ENCODE data around the gene DNAJA4.

DNAJA4 gene

DNA sequence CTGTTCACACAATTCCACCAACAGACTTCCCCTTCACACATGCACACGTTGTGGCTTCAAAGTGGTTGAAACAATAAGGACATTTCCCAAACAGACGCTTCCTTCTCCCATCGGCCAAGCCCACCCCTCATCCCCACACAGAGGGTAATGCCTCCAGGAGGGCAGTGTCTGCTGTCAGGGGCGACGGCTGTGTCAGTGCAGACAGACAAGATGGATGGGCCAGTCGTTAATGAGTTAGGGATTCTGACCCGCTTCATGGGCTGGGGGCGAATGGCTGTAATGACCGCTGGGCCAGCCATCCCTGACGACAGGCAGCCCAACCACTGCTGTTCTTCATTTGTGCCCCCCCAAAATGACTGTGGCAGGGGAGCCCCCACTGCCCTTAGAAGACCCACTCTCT lies 55.2 kb downstream of the DNAJA4 start:
- Histone ChIP-seq H4K20me1 (ENCODE audit: insufficient read depth, low read length) (no peaks in the 10 kb centered on the region), H3K27ac (ENCODE audit: low read depth, low read length, poor library complexity, severe bottlenecking) (no peak overlapping the region), H3K9ac (ENCODE audit: low read length) (no peak overlapping the region), H3K27me3 (ENCODE audit: insufficient read depth, low read length) (no peaks in the 10 kb centered on the region), H3K4me3 (ENCODE audit: low read depth, low read length, poor library complexity, severe bottlenecking) (no peak overlapping the region), H3F3A (ENCODE audit: insufficient read depth, low read length) (no peaks in the 10 kb centered on the region), H3K36me3 (ENCODE audit: insufficient read depth, low read length) (no peaks in the 10 kb centered on the region), H3K4me2 (ENCODE audit: low read length) (no peak overlapping the region), H3K79me2 (ENCODE audit: insufficient read depth, low read length) (no peaks in the 10 kb centered on the region), H3K9me3 (ENCODE audit: low read length) (no peaks in the 10 kb centered on the region), H2AFZ (ENCODE audit: low read length) (no peak overlapping the region), H3K4me1 (ENCODE audit: insufficient read depth, low read length, severe bottlenecking) (no peaks in the 10 kb centered on the region), H3K9me2 (ENCODE audit: low read depth, low read length) (no peaks in the 10 kb centered on the region)
- no peak for TF ChIP-seq EZH2 (IDR thresholded peaks at IDR 0.05; ENCODE audit: borderline replicate concordance, low read length)
- TF ChIP-seq, protein P1, sequence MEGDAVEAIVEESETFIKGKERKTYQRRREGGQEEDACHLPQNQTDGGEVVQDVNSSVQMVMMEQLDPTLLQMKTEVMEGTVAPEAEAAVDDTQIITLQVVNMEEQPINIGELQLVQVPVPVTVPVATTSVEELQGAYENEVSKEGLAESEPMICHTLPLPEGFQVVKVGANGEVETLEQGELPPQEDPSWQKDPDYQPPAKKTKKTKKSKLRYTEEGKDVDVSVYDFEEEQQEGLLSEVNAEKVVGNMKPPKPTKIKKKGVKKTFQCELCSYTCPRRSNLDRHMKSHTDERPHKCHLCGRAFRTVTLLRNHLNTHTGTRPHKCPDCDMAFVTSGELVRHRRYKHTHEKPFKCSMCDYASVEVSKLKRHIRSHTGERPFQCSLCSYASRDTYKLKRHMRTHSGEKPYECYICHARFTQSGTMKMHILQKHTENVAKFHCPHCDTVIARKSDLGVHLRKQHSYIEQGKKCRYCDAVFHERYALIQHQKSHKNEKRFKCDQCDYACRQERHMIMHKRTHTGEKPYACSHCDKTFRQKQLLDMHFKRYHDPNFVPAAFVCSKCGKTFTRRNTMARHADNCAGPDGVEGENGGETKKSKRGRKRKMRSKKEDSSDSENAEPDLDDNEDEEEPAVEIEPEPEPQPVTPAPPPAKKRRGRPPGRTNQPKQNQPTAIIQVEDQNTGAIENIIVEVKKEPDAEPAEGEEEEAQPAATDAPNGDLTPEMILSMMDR (IDR thresholded peaks at IDR 0.05; ENCODE audit: low read length) = no peak

DNA sequence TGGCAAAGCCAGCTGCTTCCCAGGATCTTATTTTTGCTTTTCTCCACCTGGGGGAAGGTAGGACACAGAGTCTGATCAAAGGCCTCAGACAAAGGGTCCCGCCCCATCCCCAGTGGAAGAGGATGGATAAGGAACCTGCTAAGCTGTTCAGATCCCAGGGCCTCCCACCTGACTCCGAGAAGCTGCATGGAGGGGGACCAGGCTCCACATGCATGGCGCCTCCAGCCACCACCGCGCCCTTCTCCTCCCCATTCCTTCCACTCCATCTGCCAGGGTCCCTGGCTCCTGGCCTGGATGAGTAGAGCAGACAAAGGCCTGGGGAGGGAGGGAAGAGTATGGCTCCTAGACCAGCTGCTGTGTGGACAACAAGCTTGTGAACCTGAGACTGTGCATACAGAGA lies 55.8 kb downstream of the DNAJA4 start:
- H3K4me2 ChIP-seq (ENCODE audit: low read length) = no peak overlapping the region
- H3K9me2 ChIP-seq (ENCODE audit: low read depth, low read length) = no peaks in the 10 kb centered on the region
- H3K9ac ChIP-seq (ENCODE audit: low read length) = no peak overlapping the region
- H3K4me3 ChIP-seq (ENCODE audit: low read depth, low read length, poor library complexity, severe bottlenecking) = no peak overlapping the region
- H3K9me3 ChIP-seq (ENCODE audit: low read length) = no peaks in the 10 kb centered on the region
- H2AFZ ChIP-seq (ENCODE audit: low read length) = no peak overlapping the region
- H3K27me3 ChIP-seq (ENCODE audit: insufficient read depth, low read length) = no peaks in the 10 kb centered on the region
- TF ChIP-seq, protein P1 (IDR thresholded peaks at IDR 0.05; ENCODE audit: low read length) = no peak
- TF ChIP-seq EZH2 (IDR thresholded peaks at IDR 0.05; ENCODE audit: borderline replicate concordance, low read length) = no peak
- H3K4me1 ChIP-seq (ENCODE audit: insufficient read depth, low read length, severe bottlenecking) = no peaks in the 10 kb centered on the region
- no peaks in the 10 kb centered on the region for H3F3A ChIP-seq (ENCODE audit: insufficient read depth, low read length)
- H3K36me3 ChIP-seq (ENCODE audit: insufficient read depth, low read length) = no peaks in the 10 kb centered on the region
- no peaks in the 10 kb centered on the region for H3K79me2 ChIP-seq (ENCODE audit: insufficient read depth, low read length)
- no peak overlapping the region for H3K27ac ChIP-seq (ENCODE audit: low read depth, low read length, poor library complexity, severe bottlenecking)
- no peaks in the 10 kb centered on the region for H4K20me1 ChIP-seq (ENCODE audit: insufficient read depth, low read length)

DNA sequence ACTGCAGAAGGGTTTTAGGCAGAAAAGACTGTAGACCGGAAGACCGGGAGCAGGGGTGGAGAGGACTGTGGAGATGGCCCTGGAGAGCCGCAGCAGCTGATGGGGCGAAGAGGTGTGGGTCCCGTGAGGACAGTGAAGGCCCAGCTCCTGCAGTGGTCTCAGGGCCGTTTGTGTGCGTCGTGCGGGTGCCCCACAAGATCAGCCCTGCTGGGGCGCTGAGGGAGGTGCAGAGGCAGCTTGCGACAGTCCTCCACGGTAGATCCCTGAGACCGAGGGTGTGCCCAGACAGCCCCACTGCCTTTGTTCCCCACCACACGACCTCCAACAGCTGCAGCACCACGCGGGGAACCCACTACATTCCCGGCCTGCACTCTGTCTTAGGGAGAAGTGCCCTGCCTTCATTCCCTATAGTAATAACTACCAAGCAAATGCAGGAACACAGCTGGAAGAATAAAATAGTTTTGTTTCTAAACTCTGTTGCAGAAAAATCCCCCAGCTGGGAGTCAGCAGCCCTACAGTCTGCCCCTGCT lies 56.7 kb downstream of the DNAJA4 start:
- H3K27me3 ChIP-seq (ENCODE audit: insufficient read depth, low read length) = no peaks in the 10 kb centered on the region
- H3K79me2 ChIP-seq (ENCODE audit: insufficient read depth, low read length) = no peaks in the 10 kb centered on the region
- TF ChIP-seq, protein P1 (IDR thresholded peaks at IDR 0.05; ENCODE audit: low read length) = no peak
- TF ChIP-seq EZH2 (IDR thresholded peaks at IDR 0.05; ENCODE audit: borderline replicate concordance, low read length) = no peak
- H3K9ac ChIP-seq (ENCODE audit: low read length) = no peak overlapping the region
- H4K20me1 ChIP-seq (ENCODE audit: insufficient read depth, low read length) = no peaks in the 10 kb centered on the region
- no peak overlapping the region for H3K4me3 ChIP-seq (ENCODE audit: low read depth, low read length, poor library complexity, severe bottlenecking)
- H3K4me2 ChIP-seq (ENCODE audit: low read length) = no peak overlapping the region
- H3K4me1 ChIP-seq (ENCODE audit: insufficient read depth, low read length, severe bottlenecking) = no peaks in the 10 kb centered on the region
- no peaks in the 10 kb centered on the region for H3F3A ChIP-seq (ENCODE audit: insufficient read depth, low read length)
- H3K36me3 ChIP-seq (ENCODE audit: insufficient read depth, low read length) = no peaks in the 10 kb centered on the region
- H3K9me2 ChIP-seq (ENCODE audit: low read depth, low read length) = no peaks in the 10 kb centered on the region
- H3K27ac ChIP-seq (ENCODE audit: low read depth, low read length, poor library complexity, severe bottlenecking) = no peak overlapping the region
- no peak overlapping the region for H2AFZ ChIP-seq (ENCODE audit: low read length)
- H3K9me3 ChIP-seq (ENCODE audit: low read length) = no peaks in the 10 kb centered on the region

All from OCI-LY1 (cell line).